ENCODE results near the gene RPP40.
A peak's percentile ranks its signal among the peaks of the same experiment; 100 is the strongest.

Gene RPP40

GRCh38 chr6:5004373-5005037 is 668 bp upstream of the RPP40 start:
- H3K23ac ChIP-seq (ENCODE audit: low read length), result no peak overlapping the region
- H4K91ac ChIP-seq (ENCODE audit: low read depth, low read length), result peak overlapping the region; percentile 87
- H4K12ac ChIP-seq (ENCODE audit: low read depth, low read length), result peak overlapping the region; percentile 63
- no peaks in the 10 kb centered on the region for H3K27me3 ChIP-seq (ENCODE audit: insufficient read depth, low read length)
- no peak overlapping the region for H2AK5ac ChIP-seq (ENCODE audit: low read length)
- peaks cover 7% of the 10 kb centered on the region for H3K79me1 ChIP-seq (ENCODE audit: low read length)
- no peak for DNase-seq
- H3K4ac ChIP-seq (ENCODE audit: low read depth, low read length), result no peak overlapping the region
- H3K36me3 ChIP-seq (ENCODE audit: control insufficient read depth in 1 of 2, insufficient read depth in 2 of 2, low read length in 2 of 2), result peaks cover 2 to 7% of the 10 kb centered on the region in 2 experiments
- peak overlapping the region; percentile 9 for H3K27ac ChIP-seq (ENCODE audit: low read depth, low read length)
- H3K9ac ChIP-seq (ENCODE audit: low read length), result peak overlapping the region; percentile 71
- peak overlapping the region; percentile 95 for H4K8ac ChIP-seq (ENCODE audit: low read depth, low read length)
- peak overlapping the region; percentile 53 for H3K14ac ChIP-seq (ENCODE audit: low read length)
- WGBS (ENCODE audit: extremely low coverage, insufficient coverage, insufficient read length), result no CpG with 5 or more reads among the region's 12 CpGs
- peak overlapping the region; percentile 80 for H3K4me2 ChIP-seq (ENCODE audit: low read length)
- no peak overlapping the region for H2BK5ac ChIP-seq (ENCODE audit: low read depth, low read length, poor library complexity)
- H3K4me3 ChIP-seq (ENCODE audit: low read depth, low read length), result peak overlapping the region; percentile 67
- H2AFZ ChIP-seq (ENCODE audit: insufficient read depth, low read length, poor library complexity), result peak overlapping the region; percentile 64
- H3K79me2 ChIP-seq (ENCODE audit: control insufficient read depth, insufficient read depth, low read length, poor library complexity), result no peaks in the 10 kb centered on the region
- H2BK120ac ChIP-seq (ENCODE audit: insufficient read depth, low read length, poor library complexity), result no peak overlapping the region
- no peak overlapping the region for H2BK12ac ChIP-seq (ENCODE audit: low read length)
- no peaks in the 10 kb centered on the region for H3K4me1 ChIP-seq (ENCODE audit: control insufficient read depth in 1 of 2, insufficient read depth in 2 of 2, low read length in 2 of 2)
- no peaks in the 10 kb centered on the region for H3K9me3 ChIP-seq (ENCODE audit: insufficient read depth, low read depth, low read length)
- no peak overlapping the region for H3K18ac ChIP-seq (ENCODE audit: low read length)

- WGBS (ENCODE audit: extremely low coverage, insufficient coverage, insufficient read length), result no CpG with 5 or more reads among the region's 2 CpGs
- no peak overlapping the region for H3K23ac ChIP-seq (ENCODE audit: low read length)
- no peaks in the 10 kb centered on the region for H3K27me3 ChIP-seq (ENCODE audit: insufficient read depth, low read length)
- H2BK12ac ChIP-seq (ENCODE audit: low read length), result no peak overlapping the region
- no peak overlapping the region for H3K27ac ChIP-seq (ENCODE audit: low read depth, low read length)
- H4K8ac ChIP-seq (ENCODE audit: low read depth, low read length), result no peak overlapping the region
- H3K9me3 ChIP-seq (ENCODE audit: insufficient read depth, low read depth, low read length), result no peaks in the 10 kb centered on the region
- no peak overlapping the region for H4K12ac ChIP-seq (ENCODE audit: low read depth, low read length)
- H3K36me3 ChIP-seq (ENCODE audit: control insufficient read depth in 1 of 2, insufficient read depth in 2 of 2, low read length in 2 of 2), result peaks cover 2 to 9% of the 10 kb centered on the region in 2 experiments
- no peak overlapping the region for H3K4me3 ChIP-seq (ENCODE audit: low read depth, low read length)
- peaks cover 7% of the 10 kb centered on the region for H3K79me1 ChIP-seq (ENCODE audit: low read length)
- no peak overlapping the region for H2BK5ac ChIP-seq (ENCODE audit: low read depth, low read length, poor library complexity)
- H2AFZ ChIP-seq (ENCODE audit: insufficient read depth, low read length, poor library complexity), result no peak overlapping the region
- H3K9ac ChIP-seq (ENCODE audit: low read length), result no peak overlapping the region
- no peak overlapping the region for H3K18ac ChIP-seq (ENCODE audit: low read length)
- no peak overlapping the region for H2AK5ac ChIP-seq (ENCODE audit: low read length)
- no peaks in the 10 kb centered on the region for H3K79me2 ChIP-seq (ENCODE audit: control insufficient read depth, insufficient read depth, low read length, poor library complexity)
- no peak overlapping the region for H4K91ac ChIP-seq (ENCODE audit: low read depth, low read length)
- no peaks in the 10 kb centered on the region for H3K4me1 ChIP-seq (ENCODE audit: control insufficient read depth in 1 of 2, insufficient read depth in 2 of 2, low read length in 2 of 2)
- H3K4ac ChIP-seq (ENCODE audit: low read depth, low read length), result no peak overlapping the region
- H3K14ac ChIP-seq (ENCODE audit: low read length), result no peak overlapping the region
- no peak overlapping the region for H2BK120ac ChIP-seq (ENCODE audit: insufficient read depth, low read length, poor library complexity)
- H3K4me2 ChIP-seq (ENCODE audit: low read length), result no peak overlapping the region
- no peak for DNase-seq
These were observed 4.3 kb downstream of the RPP40 start for GRCh38 chr6:4999586-4999985.

- H2AK5ac ChIP-seq (ENCODE audit: low read length), result no peak overlapping the region
- H3K36me3 ChIP-seq (ENCODE audit: control insufficient read depth in 1 of 2, insufficient read depth in 2 of 2, low read length in 2 of 2), result peaks cover 2 to 9% of the 10 kb centered on the region in 2 experiments
- no peak overlapping the region for H2BK5ac ChIP-seq (ENCODE audit: low read depth, low read length, poor library complexity)
- H3K79me2 ChIP-seq (ENCODE audit: control insufficient read depth, insufficient read depth, low read length, poor library complexity), result no peaks in the 10 kb centered on the region
- H3K14ac ChIP-seq (ENCODE audit: low read length), result no peak overlapping the region
- no peak overlapping the region for H4K12ac ChIP-seq (ENCODE audit: low read depth, low read length)
- no peak for DNase-seq
- no peak overlapping the region for H4K91ac ChIP-seq (ENCODE audit: low read depth, low read length)
- no peak overlapping the region for H2AFZ ChIP-seq (ENCODE audit: insufficient read depth, low read length, poor library complexity)
- H3K23ac ChIP-seq (ENCODE audit: low read length), result no peak overlapping the region
- no peak overlapping the region for H3K27ac ChIP-seq (ENCODE audit: low read depth, low read length)
- no peak overlapping the region for H3K9ac ChIP-seq (ENCODE audit: low read length)
- H3K4me2 ChIP-seq (ENCODE audit: low read length), result no peak overlapping the region
- H3K27me3 ChIP-seq (ENCODE audit: insufficient read depth, low read length), result no peaks in the 10 kb centered on the region
- H3K79me1 ChIP-seq (ENCODE audit: low read length), result no peaks in the 10 kb centered on the region
- no CpG with 5 or more reads among the region's 6 CpGs for WGBS (ENCODE audit: extremely low coverage, insufficient coverage, insufficient read length)
- no peak overlapping the region for H3K4me3 ChIP-seq (ENCODE audit: low read depth, low read length)
- H2BK120ac ChIP-seq (ENCODE audit: insufficient read depth, low read length, poor library complexity), result no peak overlapping the region
- no peak overlapping the region for H4K8ac ChIP-seq (ENCODE audit: low read depth, low read length)
- no peaks in the 10 kb centered on the region for H3K4me1 ChIP-seq (ENCODE audit: control insufficient read depth in 1 of 2, insufficient read depth in 2 of 2, low read length in 2 of 2)
- no peak overlapping the region for H2BK12ac ChIP-seq (ENCODE audit: low read length)
- no peak overlapping the region for H3K18ac ChIP-seq (ENCODE audit: low read length)
- H3K4ac ChIP-seq (ENCODE audit: low read depth, low read length), result no peak overlapping the region
- H3K9me3 ChIP-seq (ENCODE audit: insufficient read depth, low read depth, low read length), result no peaks in the 10 kb centered on the region
These were observed 6.0 kb downstream of the RPP40 start for GRCh38 chr6:4997862-4998261.

GRCh38 chr6:4994741-4995140 is 9.1 kb downstream of the RPP40 start:
- H3K79me1 ChIP-seq (ENCODE audit: low read length), result no peaks in the 10 kb centered on the region
- no peak overlapping the region for H3K4me2 ChIP-seq (ENCODE audit: low read length)
- H3K9me3 ChIP-seq (ENCODE audit: insufficient read depth, low read depth, low read length), result no peaks in the 10 kb centered on the region
- no peak overlapping the region for H4K91ac ChIP-seq (ENCODE audit: low read depth, low read length)
- DNase-seq, result no peak
- H3K4ac ChIP-seq (ENCODE audit: low read depth, low read length), result no peak overlapping the region
- H2AK5ac ChIP-seq (ENCODE audit: low read length), result no peak overlapping the region
- no peak overlapping the region for H3K4me3 ChIP-seq (ENCODE audit: low read depth, low read length)
- no peak overlapping the region for H2BK120ac ChIP-seq (ENCODE audit: insufficient read depth, low read length, poor library complexity)
- no peaks in the 10 kb centered on the region for H3K4me1 ChIP-seq (ENCODE audit: control insufficient read depth in 1 of 2, insufficient read depth in 2 of 2, low read length in 2 of 2)
- peak overlapping the region; percentile 67 for H3K23ac ChIP-seq (ENCODE audit: low read length)
- H3K27me3 ChIP-seq (ENCODE audit: insufficient read depth, low read length), result no peaks in the 10 kb centered on the region
- H2AFZ ChIP-seq (ENCODE audit: insufficient read depth, low read length, poor library complexity), result no peak overlapping the region
- no peak overlapping the region for H3K9ac ChIP-seq (ENCODE audit: low read length)
- no peak overlapping the region for H3K27ac ChIP-seq (ENCODE audit: low read depth, low read length)
- no peak overlapping the region for H2BK5ac ChIP-seq (ENCODE audit: low read depth, low read length, poor library complexity)
- peaks cover 0 to 2% of the 10 kb centered on the region in 2 experiments for H3K36me3 ChIP-seq (ENCODE audit: control insufficient read depth in 1 of 2, insufficient read depth in 2 of 2, low read length in 2 of 2)
- no CpG with 5 or more reads among the region's 3 CpGs for WGBS (ENCODE audit: extremely low coverage, insufficient coverage, insufficient read length)
- no peak overlapping the region for H4K8ac ChIP-seq (ENCODE audit: low read depth, low read length)
- H3K14ac ChIP-seq (ENCODE audit: low read length), result no peak overlapping the region
- no peak overlapping the region for H2BK12ac ChIP-seq (ENCODE audit: low read length)
- no peak overlapping the region for H4K12ac ChIP-seq (ENCODE audit: low read depth, low read length)
- H3K79me2 ChIP-seq (ENCODE audit: control insufficient read depth, insufficient read depth, low read length, poor library complexity), result no peaks in the 10 kb centered on the region
- no peak overlapping the region for H3K18ac ChIP-seq (ENCODE audit: low read length)
